GM18498 (cell line): Measurements from ENCODE around the gene POLD4.

Experiments
- ATAC-seq: cut with Tn5 transposase; IDR thresholded peaks from one replicate; pipeline ENCODE4 v1.9.1; 2021; ENCODE audit warnings: mild to moderate bottlenecking, moderate library complexity; ENCODE audit not compliant: unreplicated experiment

Gene POLD4

DNA sequence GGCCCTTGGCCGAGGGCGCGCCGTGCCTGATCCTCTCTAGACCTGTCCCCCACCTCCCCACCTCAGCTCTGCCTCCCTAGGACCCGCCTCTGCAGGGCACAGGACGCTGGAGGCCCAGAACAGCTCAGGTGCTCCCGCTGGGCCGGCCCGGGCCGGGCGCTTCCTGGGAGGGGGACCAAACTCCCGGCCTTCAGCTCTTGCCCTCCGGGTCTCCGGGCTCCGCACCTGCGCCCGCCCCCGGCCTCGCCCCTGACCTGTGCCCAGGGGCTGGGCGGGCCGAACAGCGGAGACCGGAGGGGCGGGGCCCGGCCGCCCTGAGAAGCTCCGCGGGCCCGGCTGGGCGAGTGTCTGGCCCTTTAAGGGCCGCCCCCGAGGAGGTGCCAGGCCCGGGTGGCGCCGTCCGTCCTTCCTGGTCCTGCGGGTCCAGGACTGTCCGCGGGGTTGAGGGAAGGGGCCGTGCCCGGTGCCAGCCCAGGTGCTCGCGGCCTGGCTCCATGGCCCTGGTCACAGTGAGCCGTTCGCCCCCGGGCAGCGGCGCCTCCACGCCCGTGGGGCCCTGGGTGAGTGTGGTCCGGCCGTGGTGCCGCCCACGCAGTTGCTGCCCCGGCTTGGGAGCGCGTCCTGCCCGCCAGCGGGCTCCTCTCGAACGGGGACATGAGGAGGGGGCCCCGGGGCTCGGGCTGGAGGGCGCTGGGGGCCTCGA is 50.1 kb downstream of the POLD4 start, which contains the start of gene SSH3:
TSS of gene SSH3 (plus strand) at position 399 of the 703 bp plus-strand sequence. CDS start at position 495, 96 bp downstream.
- no peak for ATAC-seq

DNA sequence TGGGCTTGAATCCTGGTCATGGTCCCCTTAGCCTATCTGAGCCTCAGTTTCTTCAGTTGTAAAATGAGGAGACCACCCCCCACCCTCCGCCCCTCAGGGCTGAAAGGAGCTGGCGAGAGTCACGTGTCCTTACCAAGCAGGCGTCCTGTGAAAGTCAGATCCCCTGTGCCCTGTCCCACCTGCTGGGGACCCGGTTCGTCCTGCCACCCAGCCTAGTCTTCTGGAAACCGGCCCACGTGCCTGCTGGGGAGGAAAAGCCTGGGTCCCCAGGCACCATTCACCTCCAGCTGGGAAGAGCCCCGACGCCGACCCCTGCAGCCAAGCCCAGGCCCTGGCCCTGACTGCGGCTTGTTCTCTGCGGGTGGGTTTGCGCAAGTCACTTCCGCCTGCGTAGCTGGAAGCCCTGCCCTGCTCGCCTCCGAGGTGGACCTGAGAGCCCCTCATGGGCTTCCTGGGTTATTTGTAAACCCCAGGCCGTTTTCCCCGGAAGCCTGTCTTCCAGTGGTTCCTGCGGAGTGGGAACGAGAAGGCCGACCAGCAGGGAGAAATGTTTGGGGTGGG is 50.7 kb downstream of the POLD4 start:
- no peak for ATAC-seq

DNA sequence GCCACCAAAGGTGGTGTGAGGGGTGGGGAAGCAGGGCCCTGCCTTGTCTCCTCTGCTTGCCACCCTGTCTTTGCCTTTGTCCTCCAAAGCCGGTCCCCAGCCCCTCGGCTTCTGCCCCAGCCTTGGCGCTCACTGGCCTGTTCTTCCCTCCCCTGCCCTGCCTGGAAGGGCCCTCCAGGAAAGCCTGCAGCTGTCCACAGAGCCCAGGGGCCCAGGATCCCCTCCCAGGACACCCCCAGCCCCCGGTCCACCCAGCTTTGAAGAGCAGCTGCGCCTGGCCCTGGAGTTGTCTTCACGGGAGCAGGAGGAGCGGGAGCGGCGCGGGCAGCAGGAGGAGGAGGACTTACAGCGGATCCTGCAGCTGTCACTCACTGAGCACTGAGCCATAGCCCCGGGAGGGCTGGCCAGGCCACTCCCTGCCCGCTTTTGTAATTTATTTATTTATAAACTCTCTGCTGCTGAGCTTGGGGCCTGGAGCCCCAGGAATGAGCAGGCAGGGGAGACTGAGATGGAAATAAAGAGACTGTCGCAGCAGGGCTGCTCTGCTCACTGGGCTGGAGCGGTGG is 51.3 kb downstream of the POLD4 start:
- no peak for ATAC-seq

DNA sequence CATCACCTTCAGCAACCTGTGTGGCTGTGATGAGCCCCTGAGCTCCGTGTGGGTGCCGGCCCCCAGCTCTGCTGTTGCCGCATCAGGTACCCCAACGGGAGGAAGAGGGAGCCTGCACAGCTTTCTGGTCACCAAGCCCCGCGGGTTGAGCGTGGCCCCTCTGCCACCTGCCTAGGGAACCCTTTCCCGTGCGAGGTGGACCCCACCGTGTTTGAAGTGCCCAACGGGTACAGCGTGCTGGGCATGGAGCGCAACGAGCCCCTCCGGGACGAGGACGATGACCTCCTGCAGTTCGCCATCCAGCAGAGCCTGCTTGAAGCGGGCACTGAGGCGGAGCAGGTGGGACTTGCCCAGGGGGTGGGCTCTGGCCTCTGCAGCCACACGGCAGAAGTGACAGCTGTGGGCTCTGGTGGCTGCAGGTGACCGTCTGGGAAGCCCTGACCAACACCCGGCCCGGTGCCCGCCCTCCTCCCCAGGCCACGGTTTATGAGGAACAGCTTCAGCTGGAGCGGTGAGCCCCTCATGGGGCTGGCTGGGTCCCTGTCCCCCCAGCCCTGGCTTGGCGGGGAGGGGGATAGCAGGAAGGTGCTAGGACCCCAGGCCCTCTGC is 51.9 kb downstream of the POLD4 start:
- no peak for ATAC-seq
